WERI-Rb-1 (cell line): ENCODE data around the gene CYB5R2.

ENCODE experiments used
- DNase-seq: peaks from one replicate; pipeline ENCODE4 v3.0.0-alpha.2; 2020
- H3K27ac ChIP-seq: fragments of 250-450 bp; sonication (Bioruptor Pico); 2 replicates; pipeline ENCODE4 v1.5.1; 2020; ENCODE audit warnings: mild to moderate bottlenecking, moderate library complexity
- H3K27me3 ChIP-seq: fragments of 250-450 bp; sonication (Bioruptor Pico); 2 replicates; pipeline ENCODE4 v1.5.1; 2021; ENCODE audit warnings: mild to moderate bottlenecking, low read depth, moderate library complexity; ENCODE audit not compliant: insufficient read depth, severe bottlenecking
- H3K36me3 ChIP-seq: fragments of 250-450 bp; sonication (Bioruptor Pico); 2 replicates; pipeline ENCODE4 v1.5.1; 2020; ENCODE audit warnings: mild to moderate bottlenecking, moderate library complexity
- H3K4me3 ChIP-seq: 2 replicates; pipeline ENCODE4 v1.5.1; 2011; ENCODE audit warnings: low read depth, mild to moderate bottlenecking, control low read depth, low read length
- H3K9me3 ChIP-seq: fragments of 250-450 bp; sonication (Bioruptor Pico); 2 replicates; pipeline ENCODE4 v1.5.1; 2021; ENCODE audit warnings: mild to moderate bottlenecking, moderate library complexity; ENCODE audit not compliant: severe bottlenecking
- CTCF ChIP-seq: IDR thresholded peaks from 2 replicates; pipeline ENCODE4 v1.5.1; 2011; ENCODE audit warnings: low read depth, mild to moderate bottlenecking, control low read depth, inconsistent platforms, low read length

CYB5R2 gene

GRCh38 chr11:7672960-7673723 is at the start of gene CYB5R2:
TSS of gene CYB5R2 (minus strand) at chr11:7673500. CDS start at chr11:7672825, 675 bp downstream.
- TF ChIP-seq CTCF, result no peak
- peak within 1 kb of the TSS; percentile 25 for H3K4me3 ChIP-seq

GRCh38 chr11:7714786-7715185 is 41.5 kb upstream of the CYB5R2 start:
- no peak for TF ChIP-seq CTCF
- Histone ChIP-seq H3K27ac (no peak overlapping the region), H3K4me3 (no peak overlapping the region), H3K36me3 (no peaks in the 10 kb centered on the region), H3K9me3 (no peaks in the 10 kb centered on the region), H3K27me3 (peaks cover 35% of the 10 kb centered on the region)
- DNase-seq, result no peak

More at GRCh38 chr11:7672960-7673723, at the start of gene CYB5R2:
- H3K27me3 ChIP-seq, result peaks cover 36% of the 10 kb centered on the region
- no peak for DNase-seq
- H3K36me3 ChIP-seq, result no peaks in the 10 kb centered on the region
- H3K27ac ChIP-seq, result no peak within 1 kb of the TSS
- no peaks in the 10 kb centered on the region for H3K9me3 ChIP-seq

GRCh38 chr11:7706377-7706776 is 33.1 kb upstream of the CYB5R2 start, which contains the start of gene OVCH2:
TSS of gene OVCH2 (minus strand) at chr11:7706477. CDS start at chr11:7706394, 83 bp downstream.
- no peak within 1 kb of the TSS for H3K27ac ChIP-seq
- no peaks in the 10 kb centered on the region for H3K9me3 ChIP-seq
- no peak for DNase-seq
- H3K4me3 ChIP-seq, result no peak within 1 kb of the TSS
- H3K36me3 ChIP-seq, result no peaks in the 10 kb centered on the region
- no peak for TF ChIP-seq CTCF
- H3K27me3 ChIP-seq, result peaks cover 32% of the 10 kb centered on the region

- Histone ChIP-seq H3K27ac (no peak overlapping the region), H3K4me3 (no peak overlapping the region), H3K36me3 (no peaks in the 10 kb centered on the region), H3K27me3 (peaks cover 45% of the 10 kb centered on the region), H3K9me3 (no peaks in the 10 kb centered on the region)
- DNase-seq, result no peak
- no peak for TF ChIP-seq CTCF
These were observed 30.4 kb upstream of the CYB5R2 start for GRCh38 chr11:7703740-7704139.

GRCh38 chr11:7696424-7696823 is 23.1 kb upstream of the CYB5R2 start:
- Histone ChIP-seq H3K27me3 (peaks cover 63% of the 10 kb centered on the region), H3K9me3 (peaks cover 2% of the 10 kb centered on the region), H3K27ac (no peak overlapping the region), H3K36me3 (no peaks in the 10 kb centered on the region), H3K4me3 (no peak overlapping the region)
- DNase-seq, result no peak
- TF ChIP-seq CTCF, result no peak
